Adrenal gland (tissue), 12 donors: ENCODE results near the gene HAUS3. TPM values are rescaled to one million over a fixed set of nuclear protein-coding genes. Genes with fewer than 3 reads are reported as not detected.

Experiments used
- DNase-seq, 7 donors: peaks; one replicate each; pipeline ENCODE4 v3.0.0-alpha.2; 2019 to 2020
- H3K27ac ChIP-seq, 5 donors: fragments of 200-600 bp; sonication (generic) in 4 of 5; 1 replicate in 3 of 5; 2 replicates in 2 of 5; pipeline versions ENCODE4 v1.5.1 to v1.8.0; 2016 to 2020; ENCODE audit warnings: mild to moderate bottlenecking in 1 of 5
- H3K27me3 ChIP-seq: fragments of 200-600 bp; 2 replicates; pipeline ENCODE4 v1.8.0; 2021
- H3K36me3 ChIP-seq, 2 donors: fragments of 200-600 bp; replicated peaks in 1 of 2; 1 replicate in 1 of 2; 2 replicates in 1 of 2; pipeline versions ENCODE4 v1.5.1 to v1.8.0; 2018 to 2022
- H3K4me1 ChIP-seq, 2 donors: fragments of 200-600 bp; replicated peaks in 1 of 2; 1 replicate in 1 of 2; 2 replicates in 1 of 2; pipeline versions ENCODE4 v1.5.1 to v1.8.0; 2018 to 2021
- H3K4me3 ChIP-seq, 4 donors: fragments of 200-600 bp; sonication (generic) in 3 of 4; one replicate each; pipeline ENCODE4 v1.5.1; 2016 to 2018
- H3K9me3 ChIP-seq, 3 donors: fragments of 200-600 bp; sonication (generic) in 1 of 3; replicated peaks in 1 of 3; 1 replicate in 2 of 3; 2 replicates in 1 of 3; pipeline versions ENCODE4 v1.5.1 to v1.8.0; 2016 to 2021
- CTCF ChIP-seq, 6 experiments: fragments of 450-650 bp in 4 of 6; fragments of 200-600 bp in 2 of 6; sonication (generic) in 1 of 6; IDR thresholded peaks; 1 replicate in 5 of 6; 2 replicates in 1 of 6; pipeline versions ENCODE4 v1.5.1 to v1.8.0; 2016 to 2021; ENCODE audit warnings: antibody characterized with exemption in 6 of 6, mild to moderate bottlenecking in 2 of 6, moderate library complexity in 1 of 6
- POLR2A ChIP-seq, 2 donors: fragments of 450-650 bp; IDR thresholded peaks; one replicate each; pipeline ENCODE4 v1.6.1; 2017; ENCODE audit warnings: antibody characterized with exemption in 2 of 2, mild to moderate bottlenecking in 2 of 2, moderate library complexity in 1 of 2
- WGBS, 4 donors: extraction: QIAGEN DNeasy Blood & Tissue Kit in 2 of 4; methylation state at CpG; one replicate each; pipeline versions ENCODE4 v1.1.5 to v1.1.7; 2013 to 2017; 5-methylcytosine and 5-hydroxymethylcytosine counted together
- intact Hi-C, 2 donors: fragments of 100-400 bp; cut with DNase I; formaldehyde crosslinking; loops; one replicate each; pipeline versions ENCODE4 v1.14.1 to v1.15.0; 2022 to 2023
- polyA plus RNA-seq, 3 donors: library from polyadenylated mRNA; stranded (reverse); fragments of 200-250 nt in 2 of 3; fragments of 350-450 nt in 1 of 3; fragmentation: Illumina TruSeq in 1 of 3; extraction: RNeasy Lipid Tissue Mini Kit (QIAGEN cat#74804) in 1 of 3; gene quantifications; one replicate each; pipeline ENCODE4 v1.2.3, GENCODE V29; 2013 to 2014
- total RNA-seq, 9 donors: library from RNA; depleted of rRNA in 4 of 9; stranded (reverse); fragments of >200 nt in 4 of 9; fragments of 120-200 nt in 1 of 9; fragmentation: NEBNext Ultra II Directional in 1 of 9; extraction: Animal tissue kit (Norgen Biotek cat#: 25700) in 1 of 9; gene quantifications; one replicate each; pipeline versions ENCODE4 v1.1.0 to v1.2.4, GENCODE V29; 2013 to 2023
- donor health status: healthy with polysubstance abuse.
- donor health status: Bipolar disorder and iron deficiency.
- donor health status: DM: yes; HTN: yes; CAD: no.
- donor health status: DM: no; HTN: no; CAD: no.
- donor health status: DM: no; HTN: no; CAD: no.
- donor health status: DM: yes; HTN: yes; CAD: no.

Gene HAUS3
- total and polyA plus RNA-seq, 12 donors = 8.3 to 19.1 (median 13.1) TPM

GRCh38 chr4:2251073-2251794 lies 9.3 kb upstream of the HAUS3 start:
- intact Hi-C loops = no loop called here
- H3K36me3 ChIP-seq = peaks cover 0 to 77% of the 10 kb centered on the region in 2 donors
- no peak overlapping the region for H3K4me3 ChIP-seq
- no peak for TF ChIP-seq POLR2A (IDR thresholded peaks at IDR 0.05)
- TF ChIP-seq CTCF (IDR thresholded peaks at IDR 0.05) = no peak
- DNase-seq = peak in 4 of 7 donors; percentile 1 to 22 (median 15)
- H3K4me1 ChIP-seq = peaks cover 6 to 20% of the 10 kb centered on the region in 2 donors
- WGBS, 4 donors = 91 to 100% (median 96%) methylated on average over 1 to 25 of the region's 25 CpGs
- no peaks in the 10 kb centered on the region for H3K27me3 ChIP-seq
- H3K27ac ChIP-seq = no peak overlapping the region
- no peaks in the 10 kb centered on the region for H3K9me3 ChIP-seq

- Histone ChIP-seq H3K4me3 (no peak overlapping the region), H3K27ac (no peak overlapping the region), H3K4me1 (peaks cover 0 to 18% of the 10 kb centered on the region in 2 donors), H3K36me3 (peaks cover 0 to 77% of the 10 kb centered on the region in 2 donors), H3K27me3 (no peaks in the 10 kb centered on the region), H3K9me3 (no peaks in the 10 kb centered on the region)
- 88 to 93% (median 91%) methylated on average over 14 to 30 of the region's 30 CpGs for WGBS, 4 donors
- TF ChIP-seq POLR2A (IDR thresholded peaks at IDR 0.05) = no peak
- no peak for TF ChIP-seq CTCF (IDR thresholded peaks at IDR 0.05)
- DNase-seq = peak in 1 of 7 donors; percentile 11
- intact Hi-C loops = no loop called here
Measured at GRCh38 chr4:2250357-2251072, 8.6 kb upstream of the HAUS3 start.

GRCh38 chr4:2249526-2250356 lies 7.8 kb upstream of the HAUS3 start:
- intact Hi-C loops = no loop called here
- no peaks in the 10 kb centered on the region for H3K9me3 ChIP-seq
- H3K4me3 ChIP-seq = no peak overlapping the region
- no peak for TF ChIP-seq POLR2A (IDR thresholded peaks at IDR 0.05)
- no peak for TF ChIP-seq CTCF (IDR thresholded peaks at IDR 0.05)
- DNase-seq = peak in 6 of 7 donors; percentile 1 to 46 (median 17)
- H3K27me3 ChIP-seq = no peaks in the 10 kb centered on the region
- no peak overlapping the region for H3K27ac ChIP-seq
- H3K4me1 ChIP-seq = peaks cover 0 to 22% of the 10 kb centered on the region in 2 donors
- 85 to 87% (median 86%) methylated on average over 10 to 26 of the region's 26 CpGs for WGBS, 4 donors
- peaks cover 0 to 72% of the 10 kb centered on the region in 2 donors for H3K36me3 ChIP-seq

DNA sequence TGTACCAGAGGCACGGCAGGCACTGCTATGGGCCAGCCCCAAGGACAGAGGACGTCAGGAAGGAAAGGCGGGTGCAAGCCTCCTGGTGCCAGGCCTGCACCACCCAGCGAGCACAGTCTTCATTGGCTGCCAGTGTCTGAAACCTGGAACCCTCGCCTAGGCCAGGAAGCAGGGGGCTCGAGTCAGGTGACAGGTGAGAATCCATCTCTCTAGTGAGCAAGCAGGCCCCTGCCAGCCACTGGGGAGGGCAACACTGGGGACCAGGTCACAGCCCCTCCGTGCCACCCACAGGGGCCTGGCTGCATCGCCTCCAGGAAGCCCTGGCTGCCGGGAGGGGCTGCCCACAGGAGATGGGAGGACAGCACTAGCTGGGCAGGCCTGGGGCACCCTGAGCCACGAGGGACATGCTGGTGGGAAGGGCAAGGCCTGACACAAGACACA lies 6.9 kb upstream of the HAUS3 start:
- H3K9me3 ChIP-seq = no peaks in the 10 kb centered on the region
- H3K4me3 ChIP-seq = no peak overlapping the region
- DNase-seq = peak; percentile 46 to 78 (median 69)
- no peaks in the 10 kb centered on the region for H3K27me3 ChIP-seq
- intact Hi-C loops = no loop called here
- WGBS, 4 donors = 38 to 54% (median 45%) methylated on average over 1 to 10 of the region's 10 CpGs
- H3K36me3 ChIP-seq = peaks cover 0 to 65% of the 10 kb centered on the region in 2 donors
- peak overlapping the region in 2 of 5 donors; percentile 50 to 52 for H3K27ac ChIP-seq
- TF ChIP-seq CTCF (IDR thresholded peaks at IDR 0.05) (no peak), POLR2A (IDR thresholded peaks at IDR 0.05) (no peak)
- H3K4me1 ChIP-seq = peaks cover 0 to 30% of the 10 kb centered on the region in 2 donors
